Mesenchymal stem cell (in vitro differentiated cells and primary cell): Measurements from ENCODE around the gene PITPNC1.

Experiments
- DNase-seq: peaks from one replicate; pipeline ENCODE4 v3.0.0-alpha.2; 2013
- H2AFZ ChIP-seq: one replicate; pipeline ENCODE4 v1.6.1; 2013; ENCODE audit warnings: low read depth, mild to moderate bottlenecking, control low read depth, inconsistent platforms, low read length, moderate library complexity
- H2AK5ac ChIP-seq: 2 replicates; pipeline ENCODE4 v1.6.1; 2013; ENCODE audit warnings: low read length, moderate library complexity, mild to moderate bottlenecking, inconsistent platforms; ENCODE audit not compliant: severe bottlenecking
- H2BK120ac ChIP-seq: one replicate; pipeline ENCODE4 v1.6.1; 2013; ENCODE audit warnings: low read depth, mild to moderate bottlenecking, inconsistent platforms, low read length, moderate library complexity
- H2BK12ac ChIP-seq, 2 experiments: one replicate each; pipeline ENCODE4 v1.6.1; 2013; ENCODE audit warnings: inconsistent platforms in 2 of 2, low read length in 2 of 2, mild to moderate bottlenecking in 2 of 2, moderate library complexity in 2 of 2, control low read depth in 1 of 2
- H2BK15ac ChIP-seq: one replicate; pipeline ENCODE4 v1.6.1; 2013; ENCODE audit warnings: mild to moderate bottlenecking, low read depth, inconsistent platforms; ENCODE audit not compliant: poor library complexity, severe bottlenecking
- H2BK5ac ChIP-seq: 2 replicates; pipeline ENCODE4 v1.6.1; 2013; ENCODE audit warnings: low read depth, mild to moderate bottlenecking, low read length, control low read depth, inconsistent platforms; ENCODE audit not compliant: poor library complexity, severe bottlenecking
- H3K14ac ChIP-seq, 2 experiments: one replicate each; pipeline ENCODE4 v1.6.1; 2013; ENCODE audit warnings: inconsistent platforms in 2 of 2, low read length in 2 of 2, control low read depth in 1 of 2, mild to moderate bottlenecking in 1 of 2, moderate library complexity in 1 of 2
- H3K18ac ChIP-seq, 2 experiments: one replicate each; pipeline ENCODE4 v1.6.1; 2013; ENCODE audit warnings: inconsistent platforms in 2 of 2, low read length in 2 of 2, control low read depth in 1 of 2, low read depth in 1 of 2, mild to moderate bottlenecking in 1 of 2
- H3K23ac ChIP-seq, 2 experiments: one replicate each; pipeline ENCODE4 v1.6.1; 2013; ENCODE audit warnings: inconsistent platforms in 2 of 2, low read length in 2 of 2, mild to moderate bottlenecking in 2 of 2, moderate library complexity in 2 of 2, control low read depth in 1 of 2
- H3K27ac ChIP-seq: 2 replicates; pipeline ENCODE4 v1.5.1; 2013; ENCODE audit warnings: mild to moderate bottlenecking, moderate library complexity, low read length, control low read depth, inconsistent platforms; ENCODE audit not compliant: poor library complexity, severe bottlenecking
- H3K27me3 ChIP-seq, 2 experiments: 2 replicates each; pipeline versions ENCODE4 v1.6.1 to v1.7.0; 2013; ENCODE audit warnings: low read length in 2 of 2, mild to moderate bottlenecking in 2 of 2, moderate library complexity in 2 of 2, control low read depth in 1 of 2, inconsistent platforms in 1 of 2; ENCODE audit not compliant: control insufficient read depth in 1 of 2, insufficient read depth in 1 of 2
- H3K36me3 ChIP-seq, 2 experiments: 2 replicates each; pipeline versions ENCODE4 v1.6.1 to v1.7.0; 2013; ENCODE audit warnings: low read length in 2 of 2, control low read depth in 1 of 2, inconsistent platforms in 1 of 2, low read depth in 1 of 2, mild to moderate bottlenecking in 1 of 2; ENCODE audit not compliant: insufficient read depth in 2 of 2, control insufficient read depth in 1 of 2
- H3K4ac ChIP-seq, 2 experiments: one replicate each; pipeline ENCODE4 v1.6.1; 2013; ENCODE audit warnings: inconsistent platforms in 2 of 2, low read length in 2 of 2, mild to moderate bottlenecking in 2 of 2, moderate library complexity in 2 of 2, control low read depth in 1 of 2, low read depth in 1 of 2
- H3K4me1 ChIP-seq: 2 replicates; pipeline ENCODE4 v1.6.1; 2013; ENCODE audit warnings: low read depth, low read length, control low read depth; ENCODE audit not compliant: control insufficient read depth, insufficient read depth
- H3K4me2 ChIP-seq: 2 replicates; pipeline ENCODE4 v1.6.1; 2013; ENCODE audit warnings: low read length, mild to moderate bottlenecking, inconsistent platforms; ENCODE audit not compliant: poor library complexity, severe bottlenecking
- H3K4me3 ChIP-seq, 2 experiments: 2 replicates each; pipeline versions ENCODE4 v1.5.1 to v1.7.0; 2013; ENCODE audit warnings: low read length in 2 of 2, mild to moderate bottlenecking in 2 of 2, control low read depth in 1 of 2, low read depth in 1 of 2; ENCODE audit not compliant: insufficient read depth in 1 of 2
- H3K79me1 ChIP-seq: replicated peaks from 2 replicates; pipeline ENCODE4 v1.6.1; 2013; ENCODE audit warnings: mild to moderate bottlenecking, control low read depth, low read length, inconsistent platforms; ENCODE audit not compliant: poor library complexity, severe bottlenecking
- H3K9ac ChIP-seq: 2 replicates; pipeline ENCODE4 v1.7.0; 2013; ENCODE audit warnings: mild to moderate bottlenecking, low read length, moderate library complexity
- H3K9me3 ChIP-seq: 2 replicates; pipeline ENCODE4 v1.7.0; 2013; ENCODE audit warnings: mild to moderate bottlenecking, low read length; ENCODE audit not compliant: control insufficient read depth
- H4K8ac ChIP-seq: one replicate; pipeline ENCODE4 v1.6.1; 2013; ENCODE audit warnings: inconsistent platforms, mild to moderate bottlenecking, low read length, moderate library complexity
- H4K91ac ChIP-seq: one replicate; pipeline ENCODE4 v1.6.1; 2013; ENCODE audit warnings: mild to moderate bottlenecking, low read length, inconsistent platforms
- WGBS: methylation state at CpG from one replicate; pipeline ENCODE4 v1.1.7; 2013; ENCODE audit warnings: mixed read lengths; 5-methylcytosine and 5-hydroxymethylcytosine counted together

Gene PITPNC1

DNA sequence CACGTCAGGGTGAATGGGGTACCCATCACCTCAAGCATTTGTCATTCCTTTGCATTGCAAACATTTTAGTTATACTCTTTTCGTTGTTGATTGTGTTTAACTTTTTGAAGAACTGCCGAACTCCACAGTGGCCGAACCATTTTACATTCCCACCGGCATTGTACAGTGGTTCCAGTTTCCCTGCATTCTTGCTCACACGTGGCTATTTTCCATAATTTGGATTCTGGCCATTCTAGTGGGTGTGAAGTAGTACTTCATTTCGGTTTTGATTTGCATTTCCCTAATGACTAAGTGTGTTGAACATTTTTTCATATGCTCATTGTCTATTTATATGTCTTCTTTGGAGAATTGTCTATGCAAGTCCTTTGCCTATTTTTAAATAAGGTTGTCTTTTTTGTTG lies 353.6 kb downstream of the PITPNC1 start:
- H2BK15ac ChIP-seq, result no peak overlapping the region
- no peak overlapping the region for H3K4me2 ChIP-seq
- no peak overlapping the region for H2BK12ac ChIP-seq
- H2AK5ac ChIP-seq, result no peak overlapping the region
- H3K4me1 ChIP-seq, result no peaks in the 10 kb centered on the region
- H3K4ac ChIP-seq, result no peak overlapping the region
- H4K8ac ChIP-seq, result no peak overlapping the region
- H3K18ac ChIP-seq, result no peak overlapping the region
- no peak overlapping the region for H3K23ac ChIP-seq
- no peak overlapping the region for H3K27ac ChIP-seq
- no peak overlapping the region for H3K9ac ChIP-seq
- H3K36me3 ChIP-seq, result peaks cover 37 to 83% of the 10 kb centered on the region in 2 experiments
- H3K79me1 ChIP-seq, result peaks cover 19% of the 10 kb centered on the region
- H2BK5ac ChIP-seq, result no peak overlapping the region
- H2AFZ ChIP-seq, result no peak overlapping the region
- H3K27me3 ChIP-seq, result no peaks in the 10 kb centered on the region
- WGBS, result 85% methylated on average over 7 of the region's 7 CpGs
- no peak overlapping the region for H4K91ac ChIP-seq
- H3K14ac ChIP-seq, result no peak overlapping the region
- H2BK120ac ChIP-seq, result no peak overlapping the region
- no peak overlapping the region for H3K4me3 ChIP-seq
- DNase-seq, result no peak
- peaks cover 9% of the 10 kb centered on the region for H3K9me3 ChIP-seq

DNA sequence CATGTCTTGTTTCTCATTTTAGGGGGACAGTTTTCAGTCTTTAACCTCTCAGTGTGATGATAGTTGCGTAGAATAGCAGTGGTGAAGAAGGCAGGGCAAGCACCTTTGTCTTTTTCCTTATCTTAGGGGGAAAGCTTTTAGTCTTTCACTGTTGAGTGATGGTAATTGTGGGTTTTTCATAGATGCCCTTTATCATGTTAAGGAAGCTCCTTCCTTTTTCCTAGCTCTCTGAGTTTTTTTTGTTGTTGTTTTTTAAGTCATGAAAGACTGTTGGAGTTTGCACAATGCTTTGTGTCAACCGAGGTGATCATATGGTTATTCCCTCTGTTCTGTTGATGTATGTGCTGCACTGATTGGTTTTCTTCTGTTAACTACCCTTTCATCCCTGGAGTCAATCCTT lies 356.4 kb downstream of the PITPNC1 start:
- Histone ChIP-seq H3K9ac (no peak overlapping the region), H3K4me3 (no peak overlapping the region), H3K36me3 (peaks cover 28 to 91% of the 10 kb centered on the region in 2 experiments), H3K18ac (no peak overlapping the region), H3K14ac (no peak overlapping the region), H3K9me3 (peaks cover 9% of the 10 kb centered on the region), H2AFZ (no peak overlapping the region), H2BK12ac (no peak overlapping the region), H2BK15ac (no peak overlapping the region), H2BK120ac (no peak overlapping the region), H2AK5ac (no peak overlapping the region), H4K8ac (no peak overlapping the region), H3K4ac (no peak overlapping the region), H3K27me3 (no peaks in the 10 kb centered on the region), H4K91ac (no peak overlapping the region), H3K4me1 (no peaks in the 10 kb centered on the region), H2BK5ac (no peak overlapping the region), H3K23ac (no peak overlapping the region), H3K4me2 (no peak overlapping the region), H3K79me1 (peaks cover 13% of the 10 kb centered on the region), H3K27ac (no peak overlapping the region)
- no peak for DNase-seq
- 57% methylated on average over 2 of the region's 2 CpGs for WGBS

DNA sequence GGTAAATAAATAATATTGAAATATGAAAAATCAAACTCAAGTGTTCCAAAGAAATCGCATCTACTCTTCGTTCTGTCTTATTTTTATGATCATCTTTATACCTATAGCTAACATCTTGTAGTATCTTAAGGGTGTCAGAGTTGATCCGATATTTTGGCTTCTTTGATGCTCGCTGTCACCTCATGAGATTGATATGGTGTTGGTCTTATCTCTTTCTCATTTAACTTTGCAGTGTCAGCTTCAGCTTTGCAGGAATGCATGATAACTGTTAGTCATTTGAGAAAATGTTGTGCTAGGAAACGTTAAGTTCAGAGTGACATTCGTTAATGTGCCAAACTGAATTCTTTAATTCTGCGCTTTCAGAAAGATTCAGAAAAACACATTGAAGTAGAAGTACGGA lies 360.1 kb downstream of the PITPNC1 start:
- Histone ChIP-seq H3K4me3 (no peak overlapping the region), H4K91ac (no peak overlapping the region), H2BK15ac (no peak overlapping the region), H3K4me1 (no peaks in the 10 kb centered on the region), H4K8ac (no peak overlapping the region), H3K79me1 (peaks cover 12% of the 10 kb centered on the region), H3K9me3 (no peaks in the 10 kb centered on the region), H3K9ac (no peak overlapping the region), H2BK12ac (no peak overlapping the region), H3K27me3 (no peaks in the 10 kb centered on the region), H3K4ac (no peak overlapping the region), H3K23ac (no peak overlapping the region), H3K4me2 (no peak overlapping the region), H3K18ac (no peak overlapping the region), H2AK5ac (no peak overlapping the region), H2BK120ac (no peak overlapping the region), H3K36me3 (peaks cover 29 to 92% of the 10 kb centered on the region in 2 experiments), H3K27ac (no peak overlapping the region), H2AFZ (no peak overlapping the region), H2BK5ac (no peak overlapping the region), H3K14ac (no peak overlapping the region)
- 98% methylated on average over 6 of the region's 8 CpGs for WGBS
- DNase-seq, result no peak

DNA sequence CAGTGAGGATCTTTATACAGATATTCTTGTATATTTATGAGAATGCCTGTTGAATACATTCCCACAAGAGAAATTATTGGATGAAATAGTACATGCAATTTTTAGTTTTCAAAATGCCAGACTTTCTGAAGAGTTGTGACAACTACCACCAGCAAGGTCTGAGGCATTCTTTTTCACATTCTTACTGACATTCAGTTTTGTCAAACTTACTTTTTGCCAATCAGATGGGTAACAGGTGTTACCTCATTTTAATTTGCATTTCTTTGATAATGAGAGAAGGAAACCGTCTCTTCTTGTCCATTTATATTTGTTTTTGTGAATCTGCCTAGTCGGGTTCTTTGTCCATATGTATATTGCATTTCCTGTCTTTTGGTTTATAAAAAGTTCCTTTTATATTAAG lies 364.9 kb downstream of the PITPNC1 start:
- no peak overlapping the region for H3K9ac ChIP-seq
- no peak overlapping the region for H2AK5ac ChIP-seq
- H3K4me2 ChIP-seq, result no peak overlapping the region
- H3K4me1 ChIP-seq, result no peaks in the 10 kb centered on the region
- no peak overlapping the region for H3K4ac ChIP-seq
- H3K36me3 ChIP-seq, result peaks cover 37 to 91% of the 10 kb centered on the region in 2 experiments
- no peak overlapping the region for H3K23ac ChIP-seq
- no peak overlapping the region for H2BK12ac ChIP-seq
- 100% methylated on average over 1 of the region's 2 CpGs for WGBS
- no peak overlapping the region for H2AFZ ChIP-seq
- no peak overlapping the region for H3K18ac ChIP-seq
- no peak overlapping the region for H4K91ac ChIP-seq
- H2BK120ac ChIP-seq, result no peak overlapping the region
- no peak overlapping the region for H2BK15ac ChIP-seq
- no peaks in the 10 kb centered on the region for H3K9me3 ChIP-seq
- no peak overlapping the region for H3K27ac ChIP-seq
- DNase-seq, result no peak
- no peaks in the 10 kb centered on the region for H3K27me3 ChIP-seq
- no peak overlapping the region for H2BK5ac ChIP-seq
- peaks cover 12% of the 10 kb centered on the region for H3K79me1 ChIP-seq
- H3K14ac ChIP-seq, result no peak overlapping the region
- no peak overlapping the region for H4K8ac ChIP-seq
- no peak overlapping the region for H3K4me3 ChIP-seq
